GM18498 (cell line): ENCODE results near the gene CYP39A1.
"Not testable (repeated sequence)": the region's sequence is repeated elsewhere in the genome, so short reads cannot be mapped to it uniquely, and the experiment has no call there.

ENCODE experiments used
- ATAC-seq: cut with Tn5 transposase; IDR thresholded peaks from one replicate; pipeline ENCODE4 v1.9.1; 2021; ENCODE audit warnings: mild to moderate bottlenecking, moderate library complexity; ENCODE audit not compliant: unreplicated experiment

Gene CYP39A1

DNA sequence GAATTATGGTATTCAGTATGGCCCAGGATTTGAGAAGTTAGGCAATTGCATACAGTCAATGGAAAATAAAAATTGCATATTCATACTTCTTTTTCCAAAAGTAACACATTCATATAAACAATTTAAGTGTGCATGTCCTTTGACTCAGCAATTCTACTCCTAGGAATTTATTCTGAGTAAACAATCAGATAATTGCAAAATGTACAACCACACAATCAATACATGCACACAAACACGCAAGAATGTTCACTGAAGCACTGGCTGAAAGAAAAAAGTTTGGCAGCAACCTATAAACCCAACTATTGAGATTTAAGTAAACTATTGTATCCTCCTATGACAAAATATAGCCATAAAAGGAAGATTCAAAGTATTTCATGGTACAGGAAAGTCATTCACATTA lies 1.6 kb downstream of the CYP39A1 start:
- ATAC-seq = no peak

GRCh38 chr6:46648869-46649492 lies 3.6 kb downstream of the CYP39A1 start:
- no peak for ATAC-seq

GRCh38 chr6:46648108-46648507 lies 4.5 kb downstream of the CYP39A1 start:
- not testable (repeated sequence) for ATAC-seq

DNA sequence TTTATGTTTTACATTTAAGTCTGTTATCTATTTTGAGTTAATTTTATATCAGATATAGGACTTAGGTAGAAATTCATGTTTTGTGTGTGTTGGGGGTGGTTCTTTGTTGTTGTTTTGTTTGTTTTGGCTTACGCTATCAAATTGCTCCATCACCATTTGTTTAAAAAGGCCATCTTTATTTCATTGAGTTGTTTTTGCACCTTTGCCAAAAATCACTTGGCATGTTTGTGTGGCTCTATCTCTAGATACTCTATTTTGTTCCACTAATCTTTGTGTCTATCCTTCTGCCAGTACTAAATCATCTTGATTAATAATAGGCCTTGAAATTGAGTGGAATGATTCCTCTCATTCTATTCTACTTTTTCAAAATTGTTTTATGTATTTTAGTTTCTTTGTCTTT lies 7.4 kb downstream of the CYP39A1 start:
- no peak for ATAC-seq

- no peak for ATAC-seq
These were observed 9.5 kb downstream of the CYP39A1 start for GRCh38 chr6:46642928-46643751.

DNA sequence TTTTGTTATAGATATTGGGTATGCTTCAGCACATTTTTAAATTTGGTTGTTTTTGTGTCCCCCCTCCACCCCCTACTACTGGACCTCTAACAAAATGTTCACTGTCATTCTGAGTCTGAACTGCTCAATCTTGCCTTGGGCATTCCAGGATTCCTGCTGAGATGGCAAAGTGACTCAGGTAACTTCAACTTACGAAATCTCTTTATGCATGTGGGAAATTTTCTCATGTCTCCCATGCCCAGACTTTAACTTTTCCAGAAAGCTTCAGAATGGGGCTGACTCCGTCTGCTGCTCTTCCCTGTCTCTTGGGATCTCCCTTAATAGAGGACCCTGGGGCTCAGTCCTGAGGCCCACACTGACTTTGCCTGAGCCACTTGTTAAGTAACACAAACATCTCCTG lies 14.0 kb downstream of the CYP39A1 start:
- ATAC-seq = no peak

- no peak for ATAC-seq
These were observed 14.7 kb downstream of the CYP39A1 start for GRCh38 chr6:46637933-46638332.

GRCh38 chr6:46637145-46637544 lies 15.5 kb downstream of the CYP39A1 start:
- no peak for ATAC-seq

DNA sequence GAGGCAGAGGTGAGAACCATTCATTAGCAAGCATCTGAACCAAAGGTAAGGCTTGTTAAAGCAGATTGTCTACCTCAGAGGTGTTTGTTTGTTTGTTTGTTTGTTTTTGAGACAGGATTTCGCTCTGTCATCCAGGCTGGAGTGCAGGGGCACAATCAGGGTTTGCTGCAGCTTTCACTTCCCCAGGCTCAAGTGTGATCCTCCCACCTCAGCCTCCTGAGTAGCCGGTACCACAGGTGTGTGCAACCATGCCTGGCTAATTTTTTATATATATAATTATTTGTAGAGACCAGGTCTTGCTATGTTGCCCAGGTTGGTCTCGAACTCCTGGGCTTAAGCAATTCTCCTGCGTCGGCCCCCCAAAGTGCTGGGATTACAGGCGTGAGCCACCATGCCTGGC lies 17.2 kb downstream of the CYP39A1 start:
- ATAC-seq = no peak

GRCh38 chr6:46632053-46632452 lies 20.6 kb downstream of the CYP39A1 start:
- no peak for ATAC-seq

DNA sequence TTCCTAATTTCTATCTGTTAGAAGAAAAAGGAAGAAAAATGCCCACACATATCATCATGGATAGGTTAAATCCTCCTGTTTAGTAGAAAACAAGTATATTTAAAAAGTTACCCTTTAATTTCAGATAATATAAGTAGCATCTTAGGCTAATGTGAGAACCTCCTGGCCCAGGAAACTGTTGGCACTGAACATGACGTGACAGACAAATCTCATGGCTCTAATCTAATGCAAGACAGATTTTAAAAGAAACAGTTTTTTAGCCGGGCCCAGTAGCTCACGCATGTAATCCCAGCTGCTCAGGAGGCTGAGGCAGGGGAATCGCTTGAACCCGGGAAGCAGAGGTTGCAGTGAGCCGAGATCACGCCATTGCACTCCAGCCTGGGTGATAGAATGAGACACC lies 22.9 kb downstream of the CYP39A1 start:
- ATAC-seq = no peak

DNA sequence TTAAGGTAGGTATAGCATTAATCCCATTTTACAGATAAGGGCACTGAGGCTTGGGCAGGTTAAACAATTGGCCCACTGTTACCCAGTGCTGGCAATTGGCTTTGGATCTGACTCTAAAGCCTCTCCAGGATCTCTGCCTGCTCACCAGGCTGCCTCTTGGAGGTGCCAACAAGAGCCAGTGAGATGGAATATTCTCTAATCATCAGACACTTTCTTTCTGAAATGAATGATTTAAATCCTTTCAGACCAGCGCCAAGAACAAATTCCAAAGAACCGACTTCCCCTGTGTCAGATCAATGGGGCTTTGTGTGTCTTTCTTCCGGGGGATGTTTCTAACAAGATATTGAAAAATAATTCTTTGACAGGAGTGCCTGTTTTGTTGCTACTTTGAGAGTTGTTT lies 23.6 kb downstream of the CYP39A1 start:
- no peak for ATAC-seq

DNA sequence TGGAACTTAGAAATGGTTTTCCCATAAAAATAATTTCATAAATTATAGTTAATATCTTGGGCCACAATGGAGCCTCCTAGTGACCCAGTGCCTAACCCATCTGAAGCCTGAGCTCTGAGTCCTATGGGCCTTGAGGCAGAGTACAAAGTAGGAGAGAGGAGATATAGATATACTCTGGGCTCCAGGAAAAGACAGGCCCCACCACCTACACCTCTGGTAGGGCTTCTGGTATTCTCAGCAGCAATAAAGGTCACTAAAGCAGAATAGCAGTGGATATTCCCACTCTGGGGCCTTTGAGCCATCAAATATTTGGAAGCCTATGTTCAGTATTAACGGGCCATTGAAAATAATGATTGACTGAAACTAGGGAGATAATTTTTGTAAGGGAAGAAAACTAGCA lies 24.1 kb downstream of the CYP39A1 start:
- ATAC-seq = no peak

DNA sequence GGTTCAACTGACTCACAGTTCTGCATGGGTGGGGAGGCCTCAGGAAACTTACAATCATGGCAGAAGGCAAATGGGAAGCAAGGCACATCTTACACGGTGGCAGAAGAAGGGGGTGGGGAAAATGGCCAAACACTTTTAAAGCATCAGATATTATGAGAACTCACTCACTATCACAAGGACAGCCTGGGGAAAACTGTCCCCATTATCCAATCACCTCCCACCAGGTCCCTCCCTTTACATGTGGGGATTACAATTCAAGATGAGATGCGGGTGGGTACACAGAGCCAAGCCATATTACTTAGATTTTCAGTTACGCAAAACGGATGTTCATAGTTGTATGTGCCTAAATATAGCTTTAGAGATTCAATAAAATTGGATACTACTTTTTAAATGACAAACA lies 25.6 kb downstream of the CYP39A1 start:
- no peak for ATAC-seq

GRCh38 chr6:46626228-46626909 lies 26.2 kb downstream of the CYP39A1 start:
- ATAC-seq = no peak

DNA sequence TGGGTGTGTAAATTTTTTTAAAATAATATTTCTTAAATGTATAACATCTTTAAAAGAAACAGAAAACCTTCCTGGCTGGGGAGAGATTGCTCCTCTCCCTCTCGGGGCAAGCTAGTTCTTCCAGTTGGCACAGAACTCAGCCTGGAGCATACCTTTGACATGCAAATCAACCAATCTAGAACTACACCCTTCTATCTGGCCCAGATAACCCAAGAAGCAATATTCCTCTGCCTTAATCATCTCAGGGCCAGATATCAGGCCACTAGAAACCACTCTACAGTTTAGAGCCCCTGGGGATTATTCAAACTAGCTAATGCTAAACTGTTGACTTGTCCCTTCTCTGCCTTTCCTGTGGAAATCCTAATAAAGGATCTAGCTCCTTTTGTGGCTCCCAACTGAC lies 33.9 kb downstream of the CYP39A1 start:
- no peak for ATAC-seq

- no peak for ATAC-seq
These were observed 40.0 kb downstream of the CYP39A1 start for GRCh38 chr6:46612645-46613044.

GRCh38 chr6:46610862-46611553 lies 41.6 kb downstream of the CYP39A1 start:
- no peak for ATAC-seq

DNA sequence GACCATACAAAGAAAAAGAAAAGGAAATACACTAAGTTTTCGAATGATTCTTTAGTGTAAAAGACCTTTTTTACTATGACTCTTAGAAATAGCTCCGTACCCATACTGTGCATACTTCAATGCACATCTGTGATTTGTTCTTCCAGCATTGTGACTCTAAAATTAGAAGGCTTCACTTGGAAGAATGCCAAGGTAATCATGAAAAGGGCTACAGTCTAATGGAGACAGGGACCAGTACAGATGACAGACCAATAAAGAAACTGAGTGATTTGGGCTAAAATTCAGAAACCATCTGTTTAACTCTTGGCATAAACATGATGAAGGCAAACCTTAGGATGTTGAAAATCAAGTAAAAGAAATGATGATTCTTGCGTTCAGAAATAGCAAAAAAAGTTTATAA lies 46.3 kb downstream of the CYP39A1 start:
- no peak for ATAC-seq

GRCh38 chr6:46605091-46605797 lies 47.4 kb downstream of the CYP39A1 start:
- ATAC-seq = no peak

DNA sequence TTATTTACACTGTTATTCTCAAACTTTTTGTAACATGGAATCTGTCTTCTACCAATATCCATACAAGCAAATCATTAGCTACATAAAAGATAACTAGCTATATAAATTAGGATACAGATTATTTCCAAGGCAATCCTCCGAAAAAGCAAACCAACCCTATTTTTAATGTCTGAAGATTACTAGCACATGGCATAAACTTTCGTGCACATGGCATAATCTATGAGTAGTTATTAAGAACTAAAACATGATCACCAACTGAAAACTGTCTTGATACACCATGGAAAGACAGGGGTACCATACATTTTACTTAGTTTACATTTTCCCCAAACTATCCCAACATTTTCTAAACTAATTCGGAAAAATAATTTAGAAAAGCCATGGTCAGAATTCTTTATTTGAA lies 54.4 kb downstream of the CYP39A1 start:
- no peak for ATAC-seq
